CD14-positive monocyte (primary cell): ENCODE data around the gene CCDC85C. TPM values are rescaled to one million over a fixed set of nuclear protein-coding genes. Genes with fewer than 3 reads are reported as not detected.

Experiments used
- DNase-seq, 3 donors: peaks; one replicate each; pipeline ENCODE4 v3.0.0-alpha.2; 2011 to 2022
- H2AFZ ChIP-seq: 2 replicates; pipeline ENCODE4 v1.6.0; 2012; ENCODE audit warnings: mild to moderate bottlenecking, low read depth, low read length, inconsistent platforms; ENCODE audit not compliant: insufficient read depth, poor library complexity, severe bottlenecking
- H3K27ac ChIP-seq, 2 donors: 1 replicate in 1 of 2; 2 replicates in 1 of 2; pipeline ENCODE4 v1.5.1; 2012 to 2013; ENCODE audit warnings: low read length in 2 of 2, control low read depth in 1 of 2, inconsistent platforms in 1 of 2, low read depth in 1 of 2, mild to moderate bottlenecking in 1 of 2
- H3K27me3 ChIP-seq, 2 donors: one replicate each; pipeline versions ENCODE4 v1.6.0 to v1.6.1; 2011 to 2013; ENCODE audit warnings: low read length in 2 of 2; ENCODE audit not compliant: control insufficient read depth in 2 of 2, insufficient read depth in 2 of 2
- H3K36me3 ChIP-seq, 2 donors: replicated peaks in 1 of 2; 1 replicate in 1 of 2; 2 replicates in 1 of 2; pipeline versions ENCODE4 v1.5.1 to v1.6.1; 2012 to 2013; ENCODE audit warnings: low read length in 2 of 2, control low read depth in 1 of 2, inconsistent platforms in 1 of 2, mild to moderate bottlenecking in 1 of 2; ENCODE audit not compliant: insufficient read depth in 2 of 2, control insufficient read depth in 1 of 2
- H3K4me1 ChIP-seq, 2 donors: 1 replicate in 1 of 2; 2 replicates in 1 of 2; pipeline versions ENCODE4 v1.5.1 to v1.6.1; 2012 to 2013; ENCODE audit warnings: low read length in 2 of 2, control low read depth in 1 of 2, inconsistent platforms in 1 of 2, mild to moderate bottlenecking in 1 of 2, moderate library complexity in 1 of 2; ENCODE audit not compliant: insufficient read depth in 2 of 2, control insufficient read depth in 1 of 2
- H3K4me2 ChIP-seq: replicated peaks from 2 replicates; pipeline ENCODE3; 2012; ENCODE audit warnings: low read length, moderate library complexity, mild to moderate bottlenecking; ENCODE audit not compliant: poor library complexity, severe bottlenecking; ENCODE audit errors: extremely low read depth
- H3K4me3 ChIP-seq, 3 experiments: fragments of 200-600 bp in 1 of 3; sonication (generic) in 1 of 3; replicated peaks in 1 of 3; 1 replicate in 2 of 3; 2 replicates in 1 of 3; pipeline ENCODE4 v1.5.1; 2011 to 2013; ENCODE audit warnings: low read length in 3 of 3, mild to moderate bottlenecking in 3 of 3, control low read depth in 2 of 3, low read depth in 2 of 3, inconsistent platforms in 1 of 3, moderate library complexity in 1 of 3
- H3K79me2 ChIP-seq: 2 replicates; pipeline ENCODE4 v1.6.0; 2012; ENCODE audit warnings: mild to moderate bottlenecking, control low read depth, inconsistent platforms, low read length, moderate library complexity; ENCODE audit not compliant: insufficient read depth
- H3K9ac ChIP-seq: 2 replicates; pipeline ENCODE4 v1.6.0; 2017; ENCODE audit warnings: low read length, mild to moderate bottlenecking; ENCODE audit not compliant: insufficient read depth, poor library complexity, severe bottlenecking
- H3K9me3 ChIP-seq, 2 donors: replicated peaks in 1 of 2; 1 replicate in 1 of 2; 2 replicates in 1 of 2; pipeline versions ENCODE4 v1.5.1 to v1.6.1; 2012 to 2013; ENCODE audit warnings: low read length in 2 of 2, control low read depth in 1 of 2; ENCODE audit not compliant: control insufficient read depth in 1 of 2, insufficient read depth in 1 of 2
- H4K20me1 ChIP-seq: 2 replicates; pipeline ENCODE4 v1.6.0; 2012; ENCODE audit warnings: mild to moderate bottlenecking, low read length, control low read depth, moderate library complexity; ENCODE audit not compliant: insufficient read depth
- H3K27ac Mint-ChIP-seq, 7 donors: one replicate each; pipeline ENCODE4 v1.8.0; 2020; ENCODE audit warnings: mild to moderate bottlenecking in 7 of 7, mixed read lengths in 7 of 7, moderate library complexity in 6 of 7, inconsistent platforms in 2 of 7
- H3K27me3 Mint-ChIP-seq, 3 donors: one replicate each; pipeline ENCODE4 v1.8.0; 2021 to 2022; ENCODE audit warnings: low read depth in 3 of 3, mild to moderate bottlenecking in 3 of 3, mixed read lengths in 3 of 3, moderate library complexity in 3 of 3, inconsistent platforms in 1 of 3
- H3K36me3 Mint-ChIP-seq, 2 donors: one replicate each; pipeline ENCODE4 v1.8.0; 2020; ENCODE audit warnings: mixed read lengths in 2 of 2, inconsistent platforms in 1 of 2, mild to moderate bottlenecking in 1 of 2
- H3K4me1 Mint-ChIP-seq: one replicate; pipeline ENCODE4 v1.8.0; 2020; ENCODE audit warnings: mild to moderate bottlenecking, mixed read lengths
- H3K4me3 Mint-ChIP-seq, 2 donors: one replicate each; pipeline ENCODE4 v1.8.0; 2020; ENCODE audit warnings: mild to moderate bottlenecking in 2 of 2, mixed read lengths in 2 of 2, moderate library complexity in 1 of 2
- H3K9me3 Mint-ChIP-seq, 7 donors: one replicate each; pipeline ENCODE4 v1.8.0; 2020 to 2022; ENCODE audit warnings: mixed read lengths in 7 of 7, mild to moderate bottlenecking in 6 of 7, moderate library complexity in 6 of 7, inconsistent platforms in 2 of 7
- WGBS: methylation state at CpG from one replicate; pipeline ENCODE4 v1.1.5; 2013; ENCODE audit warnings: missing lambda C conversion rate; ENCODE audit not compliant: insufficient coverage; 5-methylcytosine and 5-hydroxymethylcytosine counted together
- intact Hi-C, 2 donors: fragments of 100-400 bp; cut with micrococcal nuclease; formaldehyde crosslinking; loops; one replicate each; pipeline versions ENCODE4 v1.15.0 to v1.15.1; 2023
- polyA plus RNA-seq, 3 donors: library from polyadenylated mRNA; depleted of rRNA in 1 of 3; unstranded in 2 of 3; stranded (reverse) in 1 of 3; fragments of 300-500 nt in 2 of 3; fragments of >200 nt in 1 of 3; fragmentation: Illumina TruSeq in 2 of 3; gene quantifications; 1 replicate in 2 of 3; 2 replicates in 1 of 3; pipeline ENCODE4 v1.2.3, GENCODE V29; 2012 to 2021
- TF ChIP-seq, protein P1 (sequence below): fragments of 200-600 bp; IDR thresholded peaks from one replicate; pipeline ENCODE4 v1.8.0; 2022; ENCODE audit warnings: antibody characterized with exemption, mild to moderate bottlenecking

The CCDC85C gene
- polyA plus RNA-seq, 3 donors: under 0.01 to 0.03 TPM; not detected in 1

DNA sequence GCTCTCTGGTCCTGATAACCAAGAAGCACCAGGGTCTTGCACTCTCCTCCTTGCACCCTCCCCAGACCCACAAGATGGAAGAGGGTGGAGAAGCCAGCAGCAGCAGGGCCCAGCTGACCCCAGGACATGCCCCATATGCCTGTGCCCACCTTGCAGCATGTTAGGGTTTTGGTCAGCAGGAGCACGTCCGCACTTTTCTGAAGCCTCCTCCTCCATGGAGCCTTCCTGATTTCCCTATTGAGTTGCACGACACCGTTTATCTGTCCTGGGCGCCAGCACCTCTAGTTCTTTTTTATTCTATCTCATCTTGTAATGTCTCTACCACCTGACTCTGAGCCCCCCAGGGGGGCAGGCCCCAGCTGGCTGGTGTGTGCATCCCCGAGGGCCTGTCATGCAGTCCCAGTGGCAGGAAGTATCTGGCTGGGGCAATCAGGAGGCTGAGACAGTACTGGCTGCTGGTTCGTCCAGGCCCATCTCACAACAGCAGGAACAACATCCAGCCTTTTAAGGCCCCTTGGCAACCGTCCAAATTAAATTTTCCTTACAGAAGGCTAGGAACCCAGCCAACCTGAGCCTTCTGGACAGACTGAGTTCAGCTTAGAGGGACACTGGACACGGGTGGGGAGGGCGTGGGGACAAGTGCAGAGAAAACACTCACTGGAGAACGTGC is 39.6 kb downstream of the CCDC85C start:
- H3K9ac ChIP-seq: no peak overlapping the region
- 85% methylated on average over 10 of the region's 11 CpGs for WGBS
- H3K9me3 ChIP-seq: no peaks in the 10 kb centered on the region
- H3K4me1 Mint-ChIP-seq: no peaks in the 10 kb centered on the region
- intact Hi-C loops: no loop called here
- H3K4me3 Mint-ChIP-seq: no peak overlapping the region
- no peaks in the 10 kb centered on the region for H3K79me2 ChIP-seq
- H3K36me3 ChIP-seq: no peaks in the 10 kb centered on the region
- H2AFZ ChIP-seq: no peak overlapping the region
- TF ChIP-seq, protein P1, sequence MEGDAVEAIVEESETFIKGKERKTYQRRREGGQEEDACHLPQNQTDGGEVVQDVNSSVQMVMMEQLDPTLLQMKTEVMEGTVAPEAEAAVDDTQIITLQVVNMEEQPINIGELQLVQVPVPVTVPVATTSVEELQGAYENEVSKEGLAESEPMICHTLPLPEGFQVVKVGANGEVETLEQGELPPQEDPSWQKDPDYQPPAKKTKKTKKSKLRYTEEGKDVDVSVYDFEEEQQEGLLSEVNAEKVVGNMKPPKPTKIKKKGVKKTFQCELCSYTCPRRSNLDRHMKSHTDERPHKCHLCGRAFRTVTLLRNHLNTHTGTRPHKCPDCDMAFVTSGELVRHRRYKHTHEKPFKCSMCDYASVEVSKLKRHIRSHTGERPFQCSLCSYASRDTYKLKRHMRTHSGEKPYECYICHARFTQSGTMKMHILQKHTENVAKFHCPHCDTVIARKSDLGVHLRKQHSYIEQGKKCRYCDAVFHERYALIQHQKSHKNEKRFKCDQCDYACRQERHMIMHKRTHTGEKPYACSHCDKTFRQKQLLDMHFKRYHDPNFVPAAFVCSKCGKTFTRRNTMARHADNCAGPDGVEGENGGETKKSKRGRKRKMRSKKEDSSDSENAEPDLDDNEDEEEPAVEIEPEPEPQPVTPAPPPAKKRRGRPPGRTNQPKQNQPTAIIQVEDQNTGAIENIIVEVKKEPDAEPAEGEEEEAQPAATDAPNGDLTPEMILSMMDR: no peak
- DNase-seq: no peak
- no peaks in the 10 kb centered on the region for H3K36me3 Mint-ChIP-seq
- H3K27ac ChIP-seq: no peak overlapping the region
- no peaks in the 10 kb centered on the region for H4K20me1 ChIP-seq
- H3K4me1 ChIP-seq: no peaks in the 10 kb centered on the region
- no peak overlapping the region for H3K4me2 ChIP-seq
- H3K27me3 Mint-ChIP-seq: peaks cover 4 to 10% (median 9%) of the 10 kb centered on the region in 3 donors
- H3K27me3 ChIP-seq: no peaks in the 10 kb centered on the region
- H3K4me3 ChIP-seq: no peak overlapping the region
- H3K9me3 Mint-ChIP-seq: peaks cover 0 to 2% (median 0%) of the 10 kb centered on the region in 7 donors
- no peak overlapping the region for H3K27ac Mint-ChIP-seq

DNA sequence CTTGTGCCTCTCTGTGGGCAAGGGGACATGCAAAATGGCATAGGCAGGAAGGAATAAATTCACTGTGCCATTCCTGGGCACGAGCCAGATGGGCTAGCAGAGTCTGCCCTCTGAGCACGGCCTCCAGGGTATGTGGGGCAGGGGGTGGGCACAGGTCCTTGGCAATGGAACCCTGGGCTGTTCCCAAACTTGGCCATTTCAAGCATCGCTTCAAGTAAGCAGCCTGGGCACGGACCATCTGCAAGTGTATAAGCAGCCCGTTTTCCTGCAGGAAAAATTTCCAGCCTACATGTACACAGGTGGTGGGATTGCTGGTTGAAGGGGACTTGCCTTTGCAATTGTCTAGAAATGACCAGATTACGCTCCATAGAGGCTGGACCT is 40.3 kb downstream of the CCDC85C start:
- peaks cover 2 to 10% (median 9%) of the 10 kb centered on the region in 3 donors for H3K27me3 Mint-ChIP-seq
- H3K4me3 ChIP-seq: no peak overlapping the region
- H3K9ac ChIP-seq: no peak overlapping the region
- no peaks in the 10 kb centered on the region for H3K36me3 Mint-ChIP-seq
- H3K9me3 Mint-ChIP-seq: peaks cover 0 to 2% (median 0%) of the 10 kb centered on the region in 7 donors
- H3K27ac Mint-ChIP-seq: no peak overlapping the region
- no peaks in the 10 kb centered on the region for H3K36me3 ChIP-seq
- TF ChIP-seq, protein P1: no peak
- intact Hi-C loops: no loop called here
- no peaks in the 10 kb centered on the region for H3K27me3 ChIP-seq
- H3K4me1 Mint-ChIP-seq: no peaks in the 10 kb centered on the region
- WGBS: 69% methylated on average over 3 of the region's 6 CpGs
- H3K4me3 Mint-ChIP-seq: no peak overlapping the region
- no peak overlapping the region for H2AFZ ChIP-seq
- H3K4me1 ChIP-seq: no peaks in the 10 kb centered on the region
- no peak overlapping the region for H3K27ac ChIP-seq
- no peak for DNase-seq
- H3K4me2 ChIP-seq: no peak overlapping the region
- no peaks in the 10 kb centered on the region for H4K20me1 ChIP-seq
- H3K79me2 ChIP-seq: no peaks in the 10 kb centered on the region
- no peaks in the 10 kb centered on the region for H3K9me3 ChIP-seq
